Vagina (tissue), 2 donors: ENCODE results near the gene SHC3.

Source experiments
- POLR2A ChIP-seq, 2 donors: fragments of 450-650 bp; IDR thresholded peaks; one replicate each; pipeline ENCODE4 v1.6.1; 2017; ENCODE audit warnings: antibody characterized with exemption in 2 of 2, mild to moderate bottlenecking in 2 of 2, moderate library complexity in 2 of 2
- POLR2AphosphoS5 ChIP-seq, 2 donors: sonication (generic); formaldehyde crosslinking; IDR thresholded peaks; one replicate each; pipeline ENCODE4 v1.9.0; 2017; ENCODE audit warnings: antibody characterized with exemption in 2 of 2, mild to moderate bottlenecking in 2 of 2, low read depth in 1 of 2; ENCODE audit not compliant: insufficient read depth in 1 of 2
- TF ChIP-seq, protein P1 (sequence below), 3 experiments: fragments of 450-650 bp in 2 of 3; fragments of 200-600 bp in 1 of 3; sonication (generic) in 1 of 3; IDR thresholded peaks; one replicate each; pipeline ENCODE4 v1.5.1; 2017 to 2019; ENCODE audit warnings: antibody characterized with exemption in 3 of 3, mild to moderate bottlenecking in 2 of 3, moderate library complexity in 2 of 3

- TF ChIP-seq, protein P1, sequence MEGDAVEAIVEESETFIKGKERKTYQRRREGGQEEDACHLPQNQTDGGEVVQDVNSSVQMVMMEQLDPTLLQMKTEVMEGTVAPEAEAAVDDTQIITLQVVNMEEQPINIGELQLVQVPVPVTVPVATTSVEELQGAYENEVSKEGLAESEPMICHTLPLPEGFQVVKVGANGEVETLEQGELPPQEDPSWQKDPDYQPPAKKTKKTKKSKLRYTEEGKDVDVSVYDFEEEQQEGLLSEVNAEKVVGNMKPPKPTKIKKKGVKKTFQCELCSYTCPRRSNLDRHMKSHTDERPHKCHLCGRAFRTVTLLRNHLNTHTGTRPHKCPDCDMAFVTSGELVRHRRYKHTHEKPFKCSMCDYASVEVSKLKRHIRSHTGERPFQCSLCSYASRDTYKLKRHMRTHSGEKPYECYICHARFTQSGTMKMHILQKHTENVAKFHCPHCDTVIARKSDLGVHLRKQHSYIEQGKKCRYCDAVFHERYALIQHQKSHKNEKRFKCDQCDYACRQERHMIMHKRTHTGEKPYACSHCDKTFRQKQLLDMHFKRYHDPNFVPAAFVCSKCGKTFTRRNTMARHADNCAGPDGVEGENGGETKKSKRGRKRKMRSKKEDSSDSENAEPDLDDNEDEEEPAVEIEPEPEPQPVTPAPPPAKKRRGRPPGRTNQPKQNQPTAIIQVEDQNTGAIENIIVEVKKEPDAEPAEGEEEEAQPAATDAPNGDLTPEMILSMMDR (IDR thresholded peaks at IDR 0.05): no peak
- TF ChIP-seq POLR2A (IDR thresholded peaks at IDR 0.05) (no peak), POLR2AphosphoS5 (IDR thresholded peaks at IDR 0.05; ENCODE audit: insufficient read depth in 1 of 2, low read depth in 1 of 2) (peak in 1 of 2 donors; percentile 66)
These were observed 140.1 kb downstream of the SHC3 start for GRCh38 chr9:89038382-89039103.
